Kidney capillary endothelial cell (primary cell): ENCODE results near the gene BMPR1B.

Source experiments
- DNase-seq: peaks from one replicate; pipeline ENCODE4 v3.0.0-alpha.2; 2018; ENCODE audit warnings: low spot score

Gene BMPR1B

DNA sequence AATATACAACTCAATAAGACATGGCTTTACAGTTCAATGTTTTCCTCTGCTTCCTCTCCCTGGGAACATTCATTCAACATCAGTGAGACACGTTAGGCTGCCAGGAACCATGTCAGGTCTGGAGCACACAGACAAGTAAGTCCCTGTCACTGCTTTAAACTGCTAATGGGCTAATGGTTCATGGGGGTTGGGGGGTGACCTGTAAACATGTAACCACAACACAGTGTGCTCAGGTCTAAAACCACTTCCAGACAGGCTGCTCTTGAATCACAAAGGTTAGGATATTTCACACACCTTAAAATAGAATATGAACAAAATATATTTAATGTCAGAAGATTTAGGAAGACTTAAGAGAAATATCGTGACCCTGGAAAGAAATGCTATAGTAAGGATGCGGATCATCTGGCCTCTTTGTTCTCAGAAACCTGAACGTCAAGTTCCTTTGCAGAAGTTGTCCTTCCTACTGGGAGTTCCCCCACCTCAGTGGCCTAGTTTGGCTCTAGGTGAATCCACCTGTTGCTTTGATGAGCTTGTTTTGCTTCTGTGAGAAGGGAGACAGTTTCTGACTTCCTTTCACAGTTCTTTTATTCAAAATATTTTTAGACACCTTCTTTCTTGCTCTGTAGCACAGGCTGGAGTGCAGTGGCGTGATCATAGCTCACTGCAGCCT, 431.1 kb downstream of the BMPR1B start:
- DNase-seq: no peak

DNA sequence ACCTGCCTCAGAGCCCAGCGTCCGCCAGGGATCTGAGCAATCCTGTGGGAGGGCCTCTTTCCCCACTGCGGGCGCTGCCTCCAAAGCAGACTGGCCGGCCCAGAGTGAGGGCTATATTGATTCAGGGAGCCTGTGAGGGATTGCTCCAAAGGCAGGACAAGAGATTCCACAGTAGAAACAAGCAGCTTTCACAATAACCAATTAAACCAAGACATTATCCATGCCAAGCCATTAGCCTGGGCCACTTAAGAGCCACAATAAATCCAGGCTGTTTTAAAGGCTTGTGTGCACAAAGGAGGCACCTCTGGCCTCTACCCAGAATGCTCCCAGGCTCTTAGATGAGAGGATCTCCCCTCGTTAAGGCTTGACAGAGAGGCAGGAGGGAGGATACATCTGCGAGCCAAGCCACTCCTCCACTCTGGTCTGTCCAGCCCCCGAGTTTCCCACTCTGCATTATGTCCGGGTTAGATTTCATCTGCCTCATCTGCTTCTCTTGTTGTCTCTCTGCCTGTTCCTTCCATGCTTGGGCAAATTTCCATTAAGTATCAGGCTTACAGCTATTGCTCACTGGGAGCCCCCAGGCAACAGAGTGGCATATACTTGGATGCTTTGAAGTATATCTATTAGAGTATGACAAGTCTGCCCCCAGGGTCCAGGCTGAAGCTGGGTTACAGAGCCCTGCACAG, 433.1 kb downstream of the BMPR1B start:
- DNase-seq: no peak

DNA sequence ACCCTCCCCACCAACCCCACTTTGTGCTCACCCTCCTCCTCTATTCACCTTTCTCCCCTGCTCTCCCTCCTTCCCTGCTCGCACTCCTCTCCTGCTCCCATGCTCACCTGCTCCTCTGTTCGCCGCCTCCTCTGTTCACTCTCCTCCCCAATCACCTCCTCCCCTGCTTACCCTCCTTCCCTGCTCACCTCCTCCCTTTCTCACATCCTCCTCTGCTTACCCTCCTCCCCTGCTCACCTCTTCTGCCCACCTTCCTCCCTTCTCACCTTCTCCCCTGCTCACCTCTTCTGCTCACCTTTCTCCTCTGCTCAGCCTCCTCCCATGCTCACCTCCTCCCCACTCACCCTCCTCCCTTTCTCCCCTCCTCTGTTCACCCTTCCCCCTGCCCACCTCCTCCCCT, 433.8 kb downstream of the BMPR1B start:
- no peak for DNase-seq

DNA sequence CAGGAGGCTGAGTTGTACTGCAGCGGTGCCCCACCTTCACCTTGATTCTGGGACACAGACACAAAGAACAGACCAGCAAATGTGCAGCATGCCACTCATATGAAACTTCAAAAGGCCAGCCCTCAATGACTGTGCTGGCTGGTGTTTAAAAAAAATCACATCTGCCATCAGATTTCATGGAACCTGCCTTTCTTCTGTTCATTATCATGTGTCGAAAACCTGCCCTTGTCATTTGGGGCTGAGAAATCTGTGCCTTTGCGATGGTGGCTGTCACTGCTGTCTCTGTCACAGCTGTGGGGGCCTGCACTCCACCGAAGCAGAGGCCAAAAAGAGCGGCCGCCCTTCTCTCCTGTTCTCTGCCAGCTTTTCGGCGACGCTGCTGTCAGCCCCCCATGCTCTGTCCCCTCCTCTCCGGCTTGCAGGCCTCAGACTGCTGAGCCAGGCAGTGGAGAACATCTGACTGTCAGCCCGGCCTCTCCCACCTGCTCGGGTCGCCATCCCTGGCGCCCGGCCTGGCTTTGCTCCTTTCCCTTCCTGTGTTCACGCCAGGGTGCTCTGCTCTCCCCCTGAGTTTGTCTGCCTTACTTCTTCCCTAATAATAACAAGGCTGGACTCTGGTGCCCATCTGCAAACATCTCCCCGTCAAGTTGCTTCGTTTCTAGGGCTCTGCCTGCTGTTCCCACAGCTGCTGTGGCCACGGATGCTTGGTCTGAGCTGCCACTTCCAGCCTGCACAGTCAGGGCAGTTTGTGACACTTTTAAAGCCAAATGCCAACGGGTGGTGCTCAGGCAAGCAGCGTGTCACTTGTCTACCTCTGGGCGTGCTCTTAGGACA, 435.9 kb downstream of the BMPR1B start:
- no peak for DNase-seq

DNA sequence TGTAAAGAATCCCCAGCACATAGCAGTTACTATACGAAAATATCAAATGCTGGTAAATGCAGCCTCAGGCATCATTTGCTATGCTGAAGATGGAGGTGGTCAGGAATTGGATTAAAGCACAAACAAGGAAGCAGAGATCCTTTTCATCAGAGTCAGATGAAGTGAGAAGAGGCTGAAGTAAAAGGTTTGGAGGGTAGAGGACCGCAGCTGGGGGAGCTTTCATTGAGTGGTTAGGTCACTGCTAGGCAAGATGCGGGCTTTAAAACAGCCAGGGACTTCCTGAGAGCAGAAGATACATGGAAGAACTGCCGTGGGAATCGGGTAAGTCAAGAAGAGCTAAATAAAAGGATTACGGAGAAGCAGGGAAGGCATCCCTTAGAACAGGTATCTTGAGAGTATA, 439.6 kb downstream of the BMPR1B start:
- DNase-seq: no peak

DNA sequence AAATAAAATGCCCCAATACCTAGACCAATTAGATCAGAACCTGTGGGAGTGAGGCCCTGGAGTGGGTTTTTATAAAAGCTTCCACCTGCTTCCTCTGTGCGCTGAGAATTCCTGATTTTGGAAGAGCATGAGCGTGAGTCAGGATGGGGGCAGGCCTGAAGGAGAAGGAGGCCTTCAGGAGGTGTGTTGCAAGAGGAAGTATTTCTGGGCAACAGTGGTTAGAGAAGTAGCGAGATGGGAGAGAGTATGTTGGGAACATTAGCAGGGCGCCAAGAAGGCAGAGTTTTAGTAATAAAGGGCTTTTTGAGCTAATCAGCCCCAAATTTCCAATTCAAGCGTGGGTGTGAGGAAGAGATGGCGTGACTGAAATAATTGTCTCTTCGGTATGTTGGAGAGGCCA, 441.2 kb downstream of the BMPR1B start:
- no peak for DNase-seq

DNA sequence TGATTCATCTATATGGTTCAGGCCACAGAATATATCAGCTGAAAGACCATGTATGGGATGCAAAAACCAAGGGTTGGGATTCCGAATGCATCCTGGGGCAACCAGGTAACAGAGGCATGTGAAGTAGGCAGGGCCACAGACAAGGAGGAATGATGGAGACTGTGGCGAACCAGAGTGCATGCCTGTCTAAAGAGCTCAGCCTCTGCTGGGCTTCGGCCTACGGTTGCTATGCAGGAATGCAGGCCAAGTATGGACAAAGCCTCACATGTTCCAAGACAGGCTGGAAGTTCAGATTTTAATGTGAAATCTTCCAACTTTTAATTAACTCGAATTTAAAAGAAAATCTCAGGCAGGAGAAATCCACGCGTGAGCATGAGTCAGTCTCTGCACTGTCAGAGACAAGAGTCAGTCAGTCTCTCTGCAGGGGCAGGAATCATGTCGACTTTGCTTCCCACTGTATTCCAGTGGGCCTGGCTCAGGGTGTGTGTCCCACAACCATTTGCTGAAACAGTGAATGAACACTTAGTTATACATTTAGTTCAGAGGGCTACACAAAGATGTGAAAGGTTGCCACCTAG, 446.6 kb downstream of the BMPR1B start:
- DNase-seq: no peak

DNA sequence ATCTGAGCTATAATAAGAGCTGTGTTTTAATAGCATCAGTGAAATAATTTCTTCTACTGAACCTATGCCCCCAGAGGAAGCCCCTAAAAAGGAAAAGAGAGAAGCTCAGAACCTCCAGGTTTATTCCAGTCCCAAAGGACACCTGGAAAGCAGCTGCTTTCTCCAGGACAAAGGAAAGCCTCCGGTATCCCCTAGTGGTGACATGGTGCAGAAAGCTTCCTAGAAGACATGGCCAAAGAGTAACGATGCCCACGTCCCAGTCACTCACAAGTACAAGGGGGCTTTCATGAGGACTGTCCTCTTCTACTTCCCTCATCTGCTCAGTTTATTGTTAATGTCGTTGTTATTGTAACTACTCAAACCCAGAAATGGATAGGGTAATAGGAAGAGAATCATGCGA, 447.1 kb downstream of the BMPR1B start:
- no peak for DNase-seq
